Measurements from ENCODE around the gene BAIAP2. TPM values are rescaled to one million over a fixed set of nuclear protein-coding genes. Genes with fewer than 3 reads are reported as not detected.

Gene BAIAP2
- total RNA-seq, 6 donors from 2014 or later: 90.7 to 231 (median 123) TPM

DNA sequence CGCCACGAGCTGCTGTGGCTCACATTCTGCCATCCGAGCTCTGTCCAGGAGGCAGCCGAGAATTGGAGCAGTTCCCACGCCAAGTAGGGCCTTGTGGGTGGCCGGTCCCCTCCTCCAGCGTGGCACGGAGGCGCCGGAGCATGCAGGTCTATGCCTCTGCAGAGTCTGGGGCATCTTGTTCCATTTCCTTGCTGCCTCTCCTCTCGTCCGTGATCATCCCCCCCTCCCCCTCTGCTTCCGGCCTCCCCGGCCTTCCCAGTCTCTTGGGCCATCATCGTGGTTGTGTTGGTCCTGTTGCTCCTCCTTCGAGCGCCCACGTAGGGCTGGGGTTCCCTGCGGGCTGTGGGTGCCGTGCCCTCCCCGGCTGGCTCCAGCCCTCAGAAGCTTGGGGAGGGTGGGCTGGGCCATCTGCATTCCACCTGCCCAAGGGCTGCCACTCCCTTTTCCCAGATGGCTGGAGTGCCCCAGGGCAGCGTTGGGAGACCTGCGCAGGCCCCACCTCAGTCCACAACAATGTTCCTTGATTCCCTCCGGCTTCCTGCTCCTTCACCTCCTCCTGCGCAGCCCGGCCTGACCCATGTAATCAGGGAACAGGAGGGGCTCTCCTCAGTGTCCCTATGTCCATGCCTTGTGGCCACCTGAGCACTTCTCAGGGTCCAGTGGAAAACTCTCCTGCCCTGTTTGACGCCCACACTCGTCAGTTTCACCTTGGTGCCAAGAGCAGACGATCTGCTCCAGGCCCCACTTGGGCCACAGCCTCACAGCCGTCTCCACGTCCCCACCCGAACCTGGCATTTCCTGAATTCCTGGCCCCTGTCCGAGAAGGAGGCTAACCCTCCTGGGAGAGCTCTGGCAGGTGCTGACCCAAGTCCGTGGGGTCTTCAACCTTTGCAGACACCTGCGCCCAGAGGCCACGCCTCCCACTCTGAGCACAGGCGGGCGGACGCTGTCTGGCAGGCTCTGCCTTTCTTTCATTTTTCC is 37.1 kb downstream of the BAIAP2 start:
- peaks cover 0 to 43% (median 15%) of the 10 kb centered on the region in 4 donors for H3K36me3 ChIP-seq
- DNase-seq (peak; percentile 85 to 88), ATAC-seq (ENCODE audit: low FRiP score in 2 of 2) (peak; percentile 40 to 86)
- WGBS, 2 donors: 67 to 75% methylated on average over 24 to 35 of the region's 39 CpGs
- peak overlapping the region; percentile 67 to 92 (median 74) for H3K27ac ChIP-seq
- H3K27me3 ChIP-seq: no peaks in the 10 kb centered on the region
- no peaks in the 10 kb centered on the region for H3K9me3 ChIP-seq
- peak in 1 of 4 donors; percentile 30 for TF ChIP-seq POLR2A (IDR thresholded peaks at IDR 0.05)
- peak in 2 of 4 donors; percentile 54 to 55 for TF ChIP-seq EP300 (IDR thresholded peaks at IDR 0.05)
- TF ChIP-seq POLR2AphosphoS5 (IDR thresholded peaks at IDR 0.05): no peak
- H3K4me1 ChIP-seq: peaks cover 17 to 52% (median 23%) of the 10 kb centered on the region in 4 donors
- no peak overlapping the region for H3K4me3 ChIP-seq

- no peak overlapping the region for H3K4me3 ChIP-seq
- no peak for TF ChIP-seq POLR2A (IDR thresholded peaks at IDR 0.05)
- no peak for TF ChIP-seq EP300 (IDR thresholded peaks at IDR 0.05)
- no peak for TF ChIP-seq POLR2AphosphoS5 (IDR thresholded peaks at IDR 0.05)
- TF ChIP-seq CTCF (IDR thresholded peaks at IDR 0.05): no peak
- H3K36me3 ChIP-seq: peaks cover 0 to 32% (median 10%) of the 10 kb centered on the region in 4 donors
- H3K27ac ChIP-seq: peak overlapping the region in 1 of 4 donors; percentile 67
- DNase-seq (peak in 1 of 2 donors; percentile 55), ATAC-seq (ENCODE audit: low FRiP score in 2 of 2) (no peak)
- peaks cover 17 to 54% (median 23%) of the 10 kb centered on the region in 4 donors for H3K4me1 ChIP-seq
- WGBS, 2 donors: 87 to 89% methylated on average over 42 of the region's 42 CpGs
- H3K9me3 ChIP-seq: no peaks in the 10 kb centered on the region
- no peaks in the 10 kb centered on the region for H3K27me3 ChIP-seq
Measured at GRCh38 chr17:81073967-81074839, 39.3 kb downstream of the BAIAP2 start.

- 62 to 73% methylated on average over 8 of the region's 8 CpGs for WGBS, 2 donors
- ATAC-seq (ENCODE audit: low FRiP score in 2 of 2): no peak
- no peaks in the 10 kb centered on the region for H3K27me3 ChIP-seq
Measured at GRCh38 chr17:81074875-81075274, 39.9 kb downstream of the BAIAP2 start.

GRCh38 chr17:81075307-81075706 is 40.4 kb downstream of the BAIAP2 start:
- DNase-seq (no peak), ATAC-seq (ENCODE audit: low FRiP score in 2 of 2) (no peak)
- Histone ChIP-seq H3K27ac (peak overlapping the region in 1 of 4 donors; percentile 18), H3K36me3 (peaks cover 0 to 35% (median 15%) of the 10 kb centered on the region in 4 donors), H3K4me1 (peaks cover 20 to 56% (median 25%) of the 10 kb centered on the region in 4 donors), H3K27me3 (no peaks in the 10 kb centered on the region), H3K4me3 (no peak overlapping the region), H3K9me3 (no peaks in the 10 kb centered on the region)
- whole genome bisulfite sequencing, 2 donors: 90 to 92% methylated on average over 16 to 17 of the region's 17 CpGs
- TF ChIP-seq POLR2AphosphoS5 (IDR thresholded peaks at IDR 0.05) (no peak), POLR2A (IDR thresholded peaks at IDR 0.05) (no peak), CTCF (IDR thresholded peaks at IDR 0.05) (no peak), EP300 (IDR thresholded peaks at IDR 0.05) (no peak)

More at GRCh38 chr17:81074875-81075274, 39.9 kb downstream of the BAIAP2 start:
- Histone ChIP-seq H3K27ac (no peak overlapping the region), H3K36me3 (peaks cover 0 to 38% (median 12%) of the 10 kb centered on the region in 4 donors), H3K4me1 (peaks cover 20 to 56% (median 23%) of the 10 kb centered on the region in 4 donors), H3K4me3 (no peak overlapping the region), H3K9me3 (no peaks in the 10 kb centered on the region)
- DNase-seq: no peak
- no peak for TF ChIP-seq EP300 (IDR thresholded peaks at IDR 0.05)
- no peak for TF ChIP-seq CTCF (IDR thresholded peaks at IDR 0.05)
- no peak for TF ChIP-seq POLR2AphosphoS5 (IDR thresholded peaks at IDR 0.05)
